ENCODE results near the gene HOXB4. TPM values are rescaled to one million over a fixed set of nuclear protein-coding genes. Genes with fewer than 3 reads are reported as not detected.

Gene HOXB4
- total RNA-seq, 4 donors from 2014 or later: 3.5 to 8.3 (median 5.0) TPM

- no peak overlapping the region for H3K27ac ChIP-seq (replicated peaks in 1 of 4)
- H3K4me3 ChIP-seq: peak overlapping the region; percentile 45 to 63 (median 50)
- TF ChIP-seq POLR2A (IDR thresholded peaks at IDR 0.05; ENCODE audit: low read depth): no peak
- H3K27me3 ChIP-seq: peaks cover 36 to 100% (median 92%) of the 10 kb centered on the region in 4 donors
- WGBS: 5% methylated on average over 22 of the region's 22 CpGs
- no peaks in the 10 kb centered on the region for H3K9me3 ChIP-seq
- intact Hi-C loops (cut with DNase I): no loop called here
- DNase-seq (ENCODE audit: extremely low spot score): no peak
- no peaks in the 10 kb centered on the region for H3K36me3 ChIP-seq
- H3K4me1 ChIP-seq: peaks cover 47 to 54% (median 52%) of the 10 kb centered on the region in 4 donors
Observed at GRCh38 chr17:48611213-48611612, 33.1 kb upstream of the HOXB4 start.

GRCh38 chr17:48610282-48611211, 32.4 kb upstream of the HOXB4 start, which contains the start of gene HOXB7:
Gene HOXB7 (minus strand): TSS chr17:48611017. CDS start chr17:48610918, 99 bp downstream.
- Histone ChIP-seq H3K9me3 (no peaks in the 10 kb centered on the region), H3K4me3 (peak within 1 kb of the TSS; percentile 45 to 63 (median 50)), H3K4me1 (peaks cover 47 to 54% (median 52%) of the 10 kb centered on the region in 4 donors), H3K27me3 (peaks cover 36 to 100% (median 92%) of the 10 kb centered on the region in 4 donors), H3K27ac (replicated peaks in 1 of 4) (peak within 1 kb of the TSS in 2 of 4 donors; percentile 16 to 20), H3K36me3 (no peaks in the 10 kb centered on the region)
- TF ChIP-seq EP300 (IDR thresholded peaks at IDR 0.05): no peak
- no peak for TF ChIP-seq CTCF (IDR thresholded peaks at IDR 0.05)
- TF ChIP-seq POLR2A (IDR thresholded peaks at IDR 0.05; ENCODE audit: low read depth): no peak
- no peak for TF ChIP-seq POLR2AphosphoS5 (IDR thresholded peaks at IDR 0.05)
- intact Hi-C loops (cut with DNase I): no loop called here
- WGBS: 1% methylated on average over 66 of the region's 79 CpGs
- no peak for DNase-seq (ENCODE audit: extremely low spot score)

GRCh38 chr17:48609759-48610281, 31.7 kb upstream of the HOXB4 start:
- H3K9me3 ChIP-seq: no peaks in the 10 kb centered on the region
- H3K36me3 ChIP-seq: no peaks in the 10 kb centered on the region
- H3K27me3 ChIP-seq: peaks cover 41 to 100% (median 92%) of the 10 kb centered on the region in 4 donors
- H3K27ac ChIP-seq (replicated peaks in 1 of 4): peak overlapping the region in 1 of 4 donors; percentile 20
- WGBS: 9% methylated on average over 14 of the region's 15 CpGs
- H3K4me3 ChIP-seq: peak overlapping the region; percentile 45 to 63 (median 50)
- peaks cover 47 to 54% (median 51%) of the 10 kb centered on the region in 4 donors for H3K4me1 ChIP-seq
- DNase-seq (ENCODE audit: extremely low spot score): no peak
- TF ChIP-seq EP300 (IDR thresholded peaks at IDR 0.05): no peak
- TF ChIP-seq POLR2AphosphoS5 (IDR thresholded peaks at IDR 0.05): no peak
- no peak for TF ChIP-seq CTCF (IDR thresholded peaks at IDR 0.05)
- TF ChIP-seq POLR2A (IDR thresholded peaks at IDR 0.05; ENCODE audit: low read depth): no peak
- intact Hi-C loops (cut with DNase I): no loop called here

- no peaks in the 10 kb centered on the region for H3K9me3 ChIP-seq
- no peak for DNase-seq (ENCODE audit: extremely low spot score)
- intact Hi-C loops (cut with DNase I): no loop called here
- H3K27me3 ChIP-seq: peaks cover 34 to 100% (median 91%) of the 10 kb centered on the region in 4 donors
- peaks cover 43 to 46% (median 44%) of the 10 kb centered on the region in 4 donors for H3K4me1 ChIP-seq
- no peak overlapping the region for H3K27ac ChIP-seq (replicated peaks in 1 of 4)
- no peak overlapping the region for H3K4me3 ChIP-seq
- TF ChIP-seq POLR2A (IDR thresholded peaks at IDR 0.05; ENCODE audit: low read depth) (no peak), EP300 (IDR thresholded peaks at IDR 0.05) (no peak), POLR2AphosphoS5 (IDR thresholded peaks at IDR 0.05) (no peak), CTCF (IDR thresholded peaks at IDR 0.05) (no peak)
- H3K36me3 ChIP-seq: no peaks in the 10 kb centered on the region
Observed at GRCh38 chr17:48609033-48609432, 30.9 kb upstream of the HOXB4 start.

- H3K4me1 ChIP-seq: peaks cover 37 to 44% (median 40%) of the 10 kb centered on the region in 4 donors
- TF ChIP-seq CTCF (IDR thresholded peaks at IDR 0.05) (no peak), POLR2AphosphoS5 (IDR thresholded peaks at IDR 0.05) (no peak), POLR2A (IDR thresholded peaks at IDR 0.05; ENCODE audit: low read depth) (no peak), EP300 (IDR thresholded peaks at IDR 0.05) (no peak)
- no peak overlapping the region for H3K4me3 ChIP-seq
- H3K36me3 ChIP-seq: no peaks in the 10 kb centered on the region
- intact Hi-C loops (cut with DNase I): no loop called here
- WGBS: 100% methylated on average over 1 of the region's 1 CpG
- no peak for DNase-seq (ENCODE audit: extremely low spot score)
- peaks cover 33 to 100% (median 91%) of the 10 kb centered on the region in 4 donors for H3K27me3 ChIP-seq
- H3K27ac ChIP-seq (replicated peaks in 1 of 4): no peak overlapping the region
- H3K9me3 ChIP-seq: no peaks in the 10 kb centered on the region
Observed at GRCh38 chr17:48608494-48608834, 30.3 kb upstream of the HOXB4 start.

Data from esophagus muscularis mucosa (tissue), 4 donors.